Measurements from ENCODE around the gene MLXIP. TPM values are rescaled to one million over a fixed set of nuclear protein-coding genes. Genes with fewer than 3 reads are reported as not detected.

The MLXIP gene
- total and polyA plus RNA-seq, 9 of the 15 experiments (the other 6 are each of a cell fraction or from before 2014, with no cell fraction given): 2.2 to 66.3 (median 18.1) TPM

- FAIRE-seq (peak; percentile 92), ATAC-seq (peak; percentile 87), DNase-seq (ENCODE audit: extremely low read depth in 1 of 4, low spot score in 3 of 4) (peak in 2 of 4 experiments; percentile 62 to 84)
- WGBS (ENCODE audit: insufficient coverage, low coverage, missing lambda C conversion rate): 43% methylated on average over 10 of the region's 11 CpGs
- ChIA-PET CTCF (ENCODE audit: low intra/inter-chr PET ratio) (no interaction called here), POLR2A (interaction anchor here (0.6 to 2.7 kb wide), 5 partner anchors 8 to 1511 kb away, joined by 3 to 17 read pairs (median 4); no protein-coding TSS in a partner anchor)
- in situ Hi-C loops (cut with MboI) (no loop called here), intact Hi-C loops (cut with micrococcal nuclease) (no loop called here)
- Histone ChIP-seq H2AFZ (ENCODE audit: low read depth, low read length) (no peak overlapping the region), H3K9me3 (replicated peaks; ENCODE audit: control insufficient read depth, insufficient read depth, low read depth, low read length) (no peaks in the 10 kb centered on the region), H3K27me3 (ENCODE audit: control insufficient read depth in 2 of 2, insufficient read depth in 2 of 2, low read length in 2 of 2) (no peaks in the 10 kb centered on the region), H3K36me3 (ENCODE audit: control insufficient read depth, insufficient read depth, low read length) (peaks cover 18% of the 10 kb centered on the region; the same call in 2 of the 3 replicates), H3K9ac (ENCODE audit: insufficient read depth in 1 of 2, low read depth in 2 of 2, low read length in 2 of 2) (peak overlapping the region; percentile 19 to 75; a peak in 2 of 4 replicates), H3K79me2 (ENCODE audit: control insufficient read depth, insufficient read depth, low read length) (peaks cover 16% of the 10 kb centered on the region; the same call in 2 of the 3 replicates), H3K9me1 (ENCODE audit: control insufficient read depth, insufficient read depth, low read length) (no peaks in the 10 kb centered on the region), H3K27ac (ENCODE audit: extremely low read depth, low read depth, low read length) (peak overlapping the region; percentile 49; the same call in 1 of the 3 replicates), H4K20me1 (replicated peaks; ENCODE audit: control insufficient read depth, insufficient read depth, low read length) (no peaks in the 10 kb centered on the region), H3K4me3 (no peak overlapping the region), H3K4me2 (ENCODE audit: insufficient read depth, low read length) (no peak overlapping the region), H3K4me1 (replicated peaks in 1 of 2; ENCODE audit: control insufficient read depth in 2 of 2, insufficient read depth in 2 of 2, low read length in 2 of 2) (peaks cover 14 to 26% of the 10 kb centered on the region in 2 experiments; a peak in 4 of 5 replicates)
- no TSS peak for BruUV-seq (replicated peaks)
- TF ChIP-seq ZNF146 (CRISPR knock-in tag; IDR thresholded peaks at IDR 0.05; ENCODE audit: unreplicated experiment): no peak
- TF ChIP-seq NFIC (IDR thresholded peaks at IDR 0.05): peak; percentile 80
- 0 out of 2 replicates have a peak, but pooled peaks have one; percentile 4 for TF ChIP-seq CBFA2T3 (IDR thresholded peaks at IDR 0.05)
- TF ChIP-seq RCOR1 (IDR thresholded peaks at IDR 0.05; ENCODE audit: borderline replicate concordance in 1 of 2, low read depth in 2 of 2, low read length in 2 of 2): peak in 1 of 2 experiments; percentile 52; a peak in 1 of 4 replicates
- peak; percentile 54; the same call in 1 of the 2 replicates for TF ChIP-seq MTA3 (IDR thresholded peaks at IDR 0.05; ENCODE audit: borderline replicate concordance)
- TF ChIP-seq UBTF (IDR thresholded peaks at IDR 0.05; ENCODE audit: borderline replicate concordance in 1 of 2, low read depth in 2 of 2, low read length in 2 of 2): peak in 1 of 2 experiments; percentile 40; a peak in 1 of 4 replicates
- no peak for TF ChIP-seq E2F8 (IDR thresholded peaks at IDR 0.05; ENCODE audit: low read depth, partially characterized antibody)
- TF ChIP-seq C11orf30 (IDR thresholded peaks at IDR 0.05; ENCODE audit: low read depth): 0 out of 2 replicates have a peak, but pooled peaks have one; percentile 7
- TF ChIP-seq GTF2F1 (IDR thresholded peaks at IDR 0.05; ENCODE audit: low read depth, low read length): no peak
- peak; percentile 46 to 68; a peak in 2 of 4 replicates for TF ChIP-seq FOXK2 (conservative IDR thresholded peaks at IDR 0.05 in 1 of 2, IDR thresholded peaks at IDR 0.05 in 1 of 2; ENCODE audit: low read depth in 2 of 2)
Observed at GRCh38 chr12:122072031-122072970, 6.3 kb upstream of the MLXIP start.

Data from K562 (cell line).